OCI-LY1 (cell line): ENCODE measurements around the gene DTX2.
"Not testable (repeated sequence)": the region's sequence is repeated elsewhere in the genome, so short reads cannot be mapped to it uniquely, and the experiment has no call there.

ENCODE experiments used
- H2AFZ ChIP-seq: fragments of 200-600 bp; sonication (generic), shearing (Covaris generic); 2 replicates; pipeline ENCODE4 v1.6.0; 2014; ENCODE audit warnings: antibody characterized with exemption, mild to moderate bottlenecking, low read length
- H3F3A ChIP-seq: fragments of 200-600 bp; sonication (generic), shearing (Covaris generic); 2 replicates; pipeline ENCODE4 v1.6.0; 2014; ENCODE audit warnings: mild to moderate bottlenecking, antibody characterized with exemption, low read length, moderate library complexity; ENCODE audit not compliant: insufficient read depth
- H3K27ac ChIP-seq: fragments of 200-600 bp; sonication (generic); 2 replicates; pipeline ENCODE4 v1.5.1; 2014; ENCODE audit warnings: low read length, mixed run types, mild to moderate bottlenecking, low read depth; ENCODE audit not compliant: poor library complexity, severe bottlenecking
- H3K27me3 ChIP-seq: fragments of 200-600 bp; sonication (generic); 2 replicates; pipeline ENCODE4 v1.6.0; 2014; ENCODE audit warnings: antibody characterized with exemption, mild to moderate bottlenecking, low read length, moderate library complexity; ENCODE audit not compliant: insufficient read depth
- H3K36me3 ChIP-seq: fragments of 200-600 bp; sonication (generic); 2 replicates; pipeline ENCODE4 v1.6.1; 2014; ENCODE audit warnings: mild to moderate bottlenecking, antibody characterized with exemption, low read length, moderate library complexity, mixed read lengths; ENCODE audit not compliant: insufficient read depth
- H3K4me1 ChIP-seq: fragments of 200-600 bp; sonication (generic); 2 replicates; pipeline ENCODE4 v1.5.1; 2014; ENCODE audit warnings: mild to moderate bottlenecking, low read length, moderate library complexity; ENCODE audit not compliant: insufficient read depth, severe bottlenecking
- H3K4me2 ChIP-seq: fragments of 200-600 bp; sonication (generic), shearing (Covaris generic); 2 replicates; pipeline ENCODE4 v1.6.1; 2014; ENCODE audit warnings: low read length
- H3K4me3 ChIP-seq: fragments of 200-600 bp; sonication (generic); 2 replicates; pipeline ENCODE4 v1.5.1; 2014; ENCODE audit warnings: low read length, low read depth, mild to moderate bottlenecking, mixed read lengths; ENCODE audit not compliant: poor library complexity, severe bottlenecking
- H3K79me2 ChIP-seq: fragments of 200-600 bp; shearing (Covaris generic); 2 replicates; pipeline ENCODE4 v1.6.1; 2016; ENCODE audit warnings: mixed run types, low read length, mixed read lengths; ENCODE audit not compliant: insufficient read depth
- H3K9ac ChIP-seq: fragments of 200-600 bp; sonication (generic), shearing (Covaris generic); 2 replicates; pipeline ENCODE4 v1.6.1; 2014; ENCODE audit warnings: mild to moderate bottlenecking, low read length, mixed read lengths
- H3K9me2 ChIP-seq: fragments of 200-600 bp; sonication (generic), shearing (Covaris generic); 2 replicates; pipeline ENCODE4 v1.6.1; 2014; ENCODE audit warnings: low read depth, mild to moderate bottlenecking, low read length, mixed read lengths
- H3K9me3 ChIP-seq: fragments of 200-600 bp; shearing (Covaris generic); 2 replicates; pipeline ENCODE4 v1.6.1; 2014; ENCODE audit warnings: low read length, mixed read lengths
- H4K20me1 ChIP-seq: fragments of 200-600 bp; sonication (generic), shearing (Covaris generic); 2 replicates; pipeline ENCODE4 v1.6.0; 2016; ENCODE audit warnings: mild to moderate bottlenecking, low read length; ENCODE audit not compliant: insufficient read depth

DTX2 gene

GRCh38 chr7:76497918-76498582 is 36.5 kb downstream of the DTX2 start:
- not testable (repeated sequence) for H3K9me2 ChIP-seq, H3K9me3 ChIP-seq, H3K4me1 ChIP-seq, H3K4me2 ChIP-seq, H3K4me3 ChIP-seq, H3K27ac ChIP-seq, H4K20me1 ChIP-seq, H3K27me3 ChIP-seq, H3K9ac ChIP-seq, H3K36me3 ChIP-seq, H3K79me2 ChIP-seq, H2AFZ ChIP-seq, H3F3A ChIP-seq

GRCh38 chr7:76498583-76499200 is 37.2 kb downstream of the DTX2 start:
- not testable (repeated sequence) for H3K9me2 ChIP-seq, H3K4me2 ChIP-seq, H3F3A ChIP-seq

GRCh38 chr7:76499201-76499923 is 37.9 kb downstream of the DTX2 start:
- H3F3A ChIP-seq, H3K27me3 ChIP-seq, H3K36me3 ChIP-seq, H3K4me1 ChIP-seq, H2AFZ ChIP-seq, H3K9me3 ChIP-seq, H3K9me2 ChIP-seq, H3K9ac ChIP-seq, H3K79me2 ChIP-seq, H4K20me1 ChIP-seq, H3K27ac ChIP-seq: not testable (repeated sequence)
- peak overlapping the region; percentile 47; the same call in 1 of the 2 replicates for H3K4me2 ChIP-seq
- H3K4me3 ChIP-seq = peak overlapping the region; percentile 29

More at GRCh38 chr7:76498583-76499200, 37.2 kb downstream of the DTX2 start:
- not testable (repeated sequence) for H3K27ac ChIP-seq, H3K27me3 ChIP-seq, H3K36me3 ChIP-seq, H4K20me1 ChIP-seq, H3K9me3 ChIP-seq, H3K9ac ChIP-seq, H3K79me2 ChIP-seq, H3K4me3 ChIP-seq, H3K4me1 ChIP-seq, H2AFZ ChIP-seq

GRCh38 chr7:76499924-76500241 is 38.4 kb downstream of the DTX2 start:
- not testable (repeated sequence) for H2AFZ ChIP-seq, H3K27me3 ChIP-seq, H3K9ac ChIP-seq, H3K27ac ChIP-seq, H3F3A ChIP-seq, H4K20me1 ChIP-seq, H3K36me3 ChIP-seq, H3K4me1 ChIP-seq, H3K9me3 ChIP-seq, H3K9me2 ChIP-seq, H3K79me2 ChIP-seq
- Histone ChIP-seq H3K4me3 (peak overlapping the region; percentile 29), H3K4me2 (peak overlapping the region; percentile 47; the same call in 1 of the 2 replicates)

- H2AFZ ChIP-seq, H3K9ac ChIP-seq, H3K27ac ChIP-seq, H3K4me1 ChIP-seq, H3K9me3 ChIP-seq, H4K20me1 ChIP-seq, H3K36me3 ChIP-seq, H3K4me3 ChIP-seq, H3K27me3 ChIP-seq, H3K4me2 ChIP-seq, H3K79me2 ChIP-seq, H3K9me2 ChIP-seq, H3F3A ChIP-seq: not testable (repeated sequence)
These were observed 40.7 kb downstream of the DTX2 start for GRCh38 chr7:76502224-76502623.

GRCh38 chr7:76502836-76503235 is 41.3 kb downstream of the DTX2 start:
- H4K20me1 ChIP-seq, H3K27me3 ChIP-seq, H2AFZ ChIP-seq, H3K4me1 ChIP-seq, H3K79me2 ChIP-seq, H3K27ac ChIP-seq, H3K4me2 ChIP-seq, H3K9me3 ChIP-seq, H3K36me3 ChIP-seq, H3K9me2 ChIP-seq, H3K4me3 ChIP-seq, H3K9ac ChIP-seq, H3F3A ChIP-seq: not testable (repeated sequence)

GRCh38 chr7:76503244-76503643 is 41.7 kb downstream of the DTX2 start:
- not testable (repeated sequence) for H3K4me1 ChIP-seq, H4K20me1 ChIP-seq, H3K9me2 ChIP-seq, H3K4me2 ChIP-seq, H3K79me2 ChIP-seq, H2AFZ ChIP-seq, H3K27me3 ChIP-seq, H3F3A ChIP-seq, H3K4me3 ChIP-seq, H3K9ac ChIP-seq, H3K27ac ChIP-seq, H3K36me3 ChIP-seq, H3K9me3 ChIP-seq
